SK-N-MC (cell line): ENCODE results near the gene TAB2.

Experiments used
- DNase-seq: peaks from one replicate; pipeline ENCODE4 v3.0.0-alpha.2; 2011; ENCODE audit warnings: low read depth, low spot score
- H3K27ac ChIP-seq: fragments of 200-600 bp; sonication (generic); 2 replicates; pipeline ENCODE4 v1.5.1; 2016; ENCODE audit warnings: mixed run types
- H3K36me3 ChIP-seq: fragments of 200-600 bp; sonication (generic); 2 replicates; pipeline ENCODE4 v1.6.1; 2017; ENCODE audit warnings: antibody characterized with exemption, low read length, mixed read lengths; ENCODE audit not compliant: insufficient read depth
- H3K4me3 ChIP-seq: fragments of 200-600 bp; sonication (generic); 2 replicates; pipeline ENCODE4 v1.5.1; 2016
- H3K9ac ChIP-seq: fragments of 200-600 bp; sonication (generic); 2 replicates; pipeline ENCODE4 v1.8.0; 2017; ENCODE audit warnings: mixed run types, mixed read lengths; ENCODE audit not compliant: insufficient read length
- H3K9me3 ChIP-seq: fragments of 200-600 bp; sonication (generic); 2 replicates; pipeline ENCODE4 v1.6.1; 2017; ENCODE audit warnings: low read depth, mild to moderate bottlenecking, antibody characterized with exemption, low read length, moderate library complexity, mixed read lengths
- EZH2 ChIP-seq: fragments of 200-600 bp; sonication (generic); IDR thresholded peaks from one replicate; pipeline ENCODE4 v1.6.1; 2017; ENCODE audit warnings: antibody characterized with exemption
- FOXP2 ChIP-seq: optimal IDR thresholded peaks from 2 replicates; pipeline ENCODE3; 2011; ENCODE audit warnings: mild to moderate bottlenecking, moderate library complexity; ENCODE audit not compliant: insufficient read depth; ENCODE audit errors: extremely low read length, control extremely low read depth
- POLR2AphosphoS5 ChIP-seq: IDR thresholded peaks from 2 replicates; pipeline ENCODE4 v1.6.1; 2012; ENCODE audit warnings: mild to moderate bottlenecking, low read depth, low read length, borderline replicate concordance

TAB2 gene

DNA sequence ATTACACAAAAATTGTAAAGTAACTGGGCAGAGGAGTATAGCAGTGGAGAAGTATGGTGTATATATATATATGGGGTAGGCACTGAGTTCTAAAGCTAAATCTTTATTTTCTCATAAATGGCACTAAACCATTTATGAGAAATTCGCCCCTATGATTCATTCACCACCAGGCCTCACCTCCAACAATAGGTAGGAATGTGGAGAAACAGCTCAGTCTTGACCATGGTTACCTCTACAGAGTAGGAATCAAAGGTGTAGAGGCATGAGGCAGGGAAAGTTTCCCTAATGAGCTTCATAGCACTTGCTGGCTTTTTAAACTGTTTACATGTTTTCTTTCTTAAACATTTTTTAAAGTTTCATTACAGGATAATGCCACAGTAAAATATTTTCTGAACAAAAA lies 45.6 kb downstream of the TAB2 start:
- H3K36me3 ChIP-seq = peaks cover 6% of the 10 kb centered on the region; the same call in 1 of the 2 replicates
- H3K4me3 ChIP-seq = no peak overlapping the region
- no peak overlapping the region for H3K27ac ChIP-seq
- DNase-seq = no peak
- H3K9me3 ChIP-seq = no peaks in the 10 kb centered on the region
- no peak for TF ChIP-seq FOXP2
- no peak for TF ChIP-seq POLR2AphosphoS5
- TF ChIP-seq EZH2 = no peak
- H3K9ac ChIP-seq = no peak overlapping the region

- H3K9ac ChIP-seq = no peak overlapping the region
- TF ChIP-seq POLR2AphosphoS5 (no peak), EZH2 (no peak), FOXP2 (no peak)
- DNase-seq = no peak
- H3K4me3 ChIP-seq = no peak overlapping the region
- peaks cover 6% of the 10 kb centered on the region; the same call in 1 of the 2 replicates for H3K36me3 ChIP-seq
- H3K9me3 ChIP-seq = no peaks in the 10 kb centered on the region
- H3K27ac ChIP-seq = no peak overlapping the region
These were observed 47.0 kb downstream of the TAB2 start for GRCh38 chr6:149364557-149364956.

- Histone ChIP-seq H3K9ac (no peak overlapping the region), H3K27ac (no peak overlapping the region), H3K36me3 (peaks cover 3% of the 10 kb centered on the region; the same call in 1 of the 2 replicates), H3K4me3 (no peak overlapping the region), H3K9me3 (no peaks in the 10 kb centered on the region)
- TF ChIP-seq FOXP2 = no peak
- TF ChIP-seq EZH2 = no peak
- TF ChIP-seq POLR2AphosphoS5 = no peak
- DNase-seq = no peak
These were observed 47.7 kb downstream of the TAB2 start for GRCh38 chr6:149365197-149365596.

DNA sequence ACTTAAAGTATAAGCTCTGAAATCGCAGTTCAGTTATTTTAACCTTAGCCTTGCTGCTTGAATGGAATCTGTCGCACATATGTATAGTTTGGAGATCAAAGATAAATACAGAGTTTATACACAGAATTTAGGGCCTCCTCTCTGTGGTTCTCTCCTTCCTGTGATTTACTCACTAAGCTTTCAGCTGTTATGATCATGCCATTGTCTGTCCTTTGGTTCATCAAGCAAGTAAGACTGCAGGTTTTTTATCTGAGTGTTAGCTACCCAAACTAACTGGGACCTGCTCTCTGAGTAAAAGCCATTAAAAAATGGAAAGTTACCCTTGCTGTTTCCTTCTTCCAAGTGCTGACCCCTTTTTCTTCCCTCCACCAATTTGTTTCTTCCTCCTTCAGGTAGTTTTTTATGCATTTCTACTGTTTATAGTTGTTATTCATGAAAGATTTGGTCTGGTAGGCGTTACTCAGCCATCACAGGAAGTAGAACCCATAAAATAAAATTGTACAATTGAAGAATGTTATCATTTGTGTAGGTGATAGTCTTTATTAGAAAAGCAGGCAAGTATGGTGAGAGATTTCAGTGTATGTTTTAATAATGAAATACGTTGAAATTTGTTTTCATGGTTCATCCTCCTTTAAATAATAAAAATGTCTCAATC lies 48.9 kb downstream of the TAB2 start:
- TF ChIP-seq EZH2 = no peak
- no peak for TF ChIP-seq FOXP2
- TF ChIP-seq POLR2AphosphoS5 = no peak
- Histone ChIP-seq H3K27ac (no peak overlapping the region), H3K36me3 (no peaks in the 10 kb centered on the region), H3K4me3 (no peak overlapping the region), H3K9ac (no peak overlapping the region), H3K9me3 (no peaks in the 10 kb centered on the region)
- DNase-seq = no peak

- TF ChIP-seq POLR2AphosphoS5 = no peak
- no peak for DNase-seq
- no peaks in the 10 kb centered on the region for H3K36me3 ChIP-seq
- no peak overlapping the region for H3K9ac ChIP-seq
- no peak overlapping the region for H3K4me3 ChIP-seq
- no peaks in the 10 kb centered on the region for H3K9me3 ChIP-seq
- H3K27ac ChIP-seq = no peak overlapping the region
These were observed 50.6 kb downstream of the TAB2 start for GRCh38 chr6:149368065-149368464.

GRCh38 chr6:149371154-149371553 lies 53.6 kb downstream of the TAB2 start:
- H3K36me3 ChIP-seq = no peaks in the 10 kb centered on the region; the same call in 1 of the 2 replicates
- no peak overlapping the region for H3K9ac ChIP-seq
- TF ChIP-seq EZH2 (no peak), FOXP2 (no peak), POLR2AphosphoS5 (no peak)
- H3K9me3 ChIP-seq = no peaks in the 10 kb centered on the region
- no peak overlapping the region for H3K4me3 ChIP-seq
- no peak overlapping the region for H3K27ac ChIP-seq
- no peak for DNase-seq

GRCh38 chr6:149372062-149372461 lies 54.5 kb downstream of the TAB2 start:
- no peak for DNase-seq
- Histone ChIP-seq H3K9ac (no peak overlapping the region), H3K4me3 (no peak overlapping the region), H3K9me3 (no peaks in the 10 kb centered on the region), H3K27ac (no peak overlapping the region), H3K36me3 (no peaks in the 10 kb centered on the region; the same call in 1 of the 2 replicates)
- no peak for TF ChIP-seq FOXP2

DNA sequence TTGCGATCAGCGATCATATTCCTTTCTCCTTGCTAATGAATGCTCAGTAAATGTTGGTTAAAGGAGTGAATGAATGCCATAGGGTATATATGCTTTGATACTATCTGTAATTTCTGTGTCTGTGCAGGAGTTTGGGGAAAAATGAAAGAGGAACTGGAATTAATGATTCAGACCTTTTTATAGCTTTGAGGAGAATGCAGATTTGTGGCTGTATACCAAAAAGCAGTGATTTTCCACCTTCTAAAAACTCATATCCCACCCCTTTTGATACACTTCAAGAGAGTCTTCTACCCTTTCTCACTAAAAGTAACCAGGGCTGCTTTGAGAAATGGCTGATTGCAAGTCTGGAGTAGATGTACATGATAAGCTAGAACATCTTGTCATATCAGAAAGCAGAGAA lies 56.0 kb downstream of the TAB2 start:
- H3K27ac ChIP-seq = no peak overlapping the region
- H3K9ac ChIP-seq = no peak overlapping the region
- DNase-seq = no peak
- no peak overlapping the region for H3K4me3 ChIP-seq
- no peaks in the 10 kb centered on the region for H3K9me3 ChIP-seq
- H3K36me3 ChIP-seq = peaks cover 9% of the 10 kb centered on the region
- TF ChIP-seq EZH2 = no peak
- no peak for TF ChIP-seq POLR2AphosphoS5
- TF ChIP-seq FOXP2 = no peak

GRCh38 chr6:149379977-149380376 lies 62.5 kb downstream of the TAB2 start:
- Histone ChIP-seq H3K9me3 (no peaks in the 10 kb centered on the region), H3K4me3 (no peak overlapping the region), H3K9ac (no peak overlapping the region), H3K27ac (no peak overlapping the region), H3K36me3 (peaks cover 57% of the 10 kb centered on the region)
- no peak for DNase-seq
- TF ChIP-seq EZH2 (no peak), POLR2AphosphoS5 (no peak), FOXP2 (no peak)
